Liver (tissue), 9 donors: ENCODE results near the gene UBE3D. TPM values are rescaled to one million over a fixed set of nuclear protein-coding genes. Genes with fewer than 3 reads are reported as not detected.

Experiments
- DNase-seq: peaks from one replicate; pipeline ENCODE4 v3.0.0-alpha.2; 2017; ENCODE audit warnings: low spot score
- H3K27ac ChIP-seq, 2 donors: one replicate each; pipeline ENCODE4 v1.7.0; 2013; ENCODE audit warnings: inconsistent platforms in 2 of 2, low read length in 2 of 2, control low read depth in 1 of 2, low read depth in 1 of 2, mild to moderate bottlenecking in 1 of 2
- H3K27me3 ChIP-seq, 4 donors: one replicate each; pipeline versions ENCODE4 v1.6.1 to v1.7.0; 2013; ENCODE audit warnings: low read length in 3 of 4, inconsistent platforms in 1 of 4, mild to moderate bottlenecking in 1 of 4, moderate library complexity in 1 of 4; ENCODE audit not compliant: control insufficient read depth in 4 of 4, insufficient read depth in 4 of 4
- H3K36me3 ChIP-seq, 4 donors: one replicate each; pipeline versions ENCODE4 v1.6.1 to v1.7.0; 2013; ENCODE audit warnings: low read length in 3 of 4, mild to moderate bottlenecking in 3 of 4, low read depth in 1 of 4, moderate library complexity in 1 of 4; ENCODE audit not compliant: control insufficient read depth in 4 of 4, insufficient read depth in 3 of 4
- H3K4me1 ChIP-seq, 4 donors: one replicate each; pipeline versions ENCODE4 v1.6.1 to v1.7.0; 2013; ENCODE audit warnings: low read length in 3 of 4, mild to moderate bottlenecking in 3 of 4, moderate library complexity in 1 of 4; ENCODE audit not compliant: control insufficient read depth in 4 of 4, insufficient read depth in 4 of 4
- H3K4me3 ChIP-seq, 3 donors: one replicate each; pipeline versions ENCODE4 v1.6.1 to v1.7.0; 2013; ENCODE audit warnings: low read length in 3 of 3, control low read depth in 1 of 3, low read depth in 1 of 3, mild to moderate bottlenecking in 1 of 3
- H3K9ac ChIP-seq, 2 donors: one replicate each; pipeline ENCODE4 v1.7.0; 2013; ENCODE audit warnings: low read length in 2 of 2, mild to moderate bottlenecking in 2 of 2, moderate library complexity in 2 of 2, control low read depth in 1 of 2, low read depth in 1 of 2
- H3K9me3 ChIP-seq, 4 donors: one replicate each; pipeline versions ENCODE4 v1.6.1 to v1.7.0; 2013; ENCODE audit warnings: low read length in 3 of 4; ENCODE audit not compliant: control insufficient read depth in 4 of 4
- EGR1 ChIP-seq, 2 donors: IDR thresholded peaks; 2 replicates each; pipeline ENCODE4 v1.6.1; 2016 to 2018; ENCODE audit warnings: antibody characterized with exemption in 2 of 2, low read depth in 2 of 2
- FOXA2 ChIP-seq: IDR thresholded peaks from 2 replicates; pipeline ENCODE4 v1.6.1; 2016; ENCODE audit warnings: antibody characterized with exemption
- GABPA ChIP-seq, 2 donors: IDR thresholded peaks in 1 of 2; conservative IDR thresholded peaks in 1 of 2; 2 replicates each; pipeline ENCODE4 v1.6.1; 2016; ENCODE audit warnings: antibody characterized with exemption in 2 of 2, mild to moderate bottlenecking in 1 of 2, moderate library complexity in 1 of 2
- HNF4A ChIP-seq, 2 donors: conservative IDR thresholded peaks; 2 replicates each; pipeline ENCODE4 v1.6.1; 2016; ENCODE audit warnings: antibody characterized with exemption in 2 of 2, mild to moderate bottlenecking in 2 of 2
- HNF4G ChIP-seq: IDR thresholded peaks from 2 replicates; pipeline ENCODE4 v1.6.1; 2016; ENCODE audit warnings: antibody characterized with exemption
- JUND ChIP-seq, 2 donors: IDR thresholded peaks; 2 replicates each; pipeline ENCODE4 v1.6.1; 2016; ENCODE audit warnings: antibody characterized with exemption in 2 of 2
- MAX ChIP-seq: IDR thresholded peaks from 2 replicates; pipeline ENCODE4 v1.6.1; 2016; ENCODE audit warnings: antibody characterized with exemption
- NR2F2 ChIP-seq: IDR thresholded peaks from 2 replicates; pipeline ENCODE4 v1.6.1; 2016; ENCODE audit warnings: antibody characterized with exemption
- RAD21 ChIP-seq, 2 donors: IDR thresholded peaks; 2 replicates each; pipeline ENCODE4 v1.6.1; 2016; ENCODE audit warnings: antibody characterized with exemption in 2 of 2, mild to moderate bottlenecking in 2 of 2
- RXRA ChIP-seq, 2 donors: IDR thresholded peaks; 2 replicates each; pipeline ENCODE4 v1.6.1; 2017 to 2018; ENCODE audit warnings: antibody characterized with exemption in 2 of 2, mild to moderate bottlenecking in 1 of 2
- SP1 ChIP-seq: IDR thresholded peaks from 2 replicates; pipeline ENCODE4 v1.6.1; 2018; ENCODE audit warnings: antibody characterized with exemption, mild to moderate bottlenecking
- TAF1 ChIP-seq: conservative IDR thresholded peaks from 2 replicates; pipeline ENCODE4 v1.6.1; 2016; ENCODE audit warnings: antibody characterized with exemption, mild to moderate bottlenecking
- YY1 ChIP-seq: IDR thresholded peaks from 2 replicates; pipeline ENCODE4 v1.6.1; 2016; ENCODE audit warnings: antibody characterized with exemption, mild to moderate bottlenecking
- ZBTB33 ChIP-seq: IDR thresholded peaks from 2 replicates; pipeline ENCODE4 v1.6.1; 2016; ENCODE audit warnings: antibody characterized with exemption
- WGBS: extraction: QIAGEN DNeasy Blood & Tissue Kit; methylation state at CpG from one replicate; pipeline ENCODE4 v1.1.7; 2013; 5-methylcytosine and 5-hydroxymethylcytosine counted together
- polyA plus RNA-seq, 2 donors: library from polyadenylated mRNA; stranded (reverse) in 1 of 2; unstranded in 1 of 2; fragments of 200-250 nt in 1 of 2; fragments of >200 nt in 1 of 2; fragmentation: Nextera tagmentation in 1 of 2; extraction: Ambion mirVana in 1 of 2; gene quantifications; one replicate each; pipeline versions ENCODE4 v1.2.1 to v1.2.3, GENCODE V29; 2013 to 2015
- total RNA-seq, 2 donors: library from RNA; depleted of rRNA; stranded (reverse); fragments of >200 nt; gene quantifications; one replicate each; pipeline ENCODE4 v1.2.3, GENCODE V29; 2014
- TF ChIP-seq, protein P1 (sequence below): IDR thresholded peaks from 2 replicates; pipeline ENCODE4 v1.6.1; 2016; ENCODE audit warnings: antibody characterized with exemption, mild to moderate bottlenecking
- donor health status: healthy.
- donor health status: healthy.
- donor health status: healthy.
- donor health status: healthy.
- donor health status: healthy.

The UBE3D gene
- total and polyA plus RNA-seq, 4 donors = 0.78 to 6.4 (median 1.9) TPM

DNA sequence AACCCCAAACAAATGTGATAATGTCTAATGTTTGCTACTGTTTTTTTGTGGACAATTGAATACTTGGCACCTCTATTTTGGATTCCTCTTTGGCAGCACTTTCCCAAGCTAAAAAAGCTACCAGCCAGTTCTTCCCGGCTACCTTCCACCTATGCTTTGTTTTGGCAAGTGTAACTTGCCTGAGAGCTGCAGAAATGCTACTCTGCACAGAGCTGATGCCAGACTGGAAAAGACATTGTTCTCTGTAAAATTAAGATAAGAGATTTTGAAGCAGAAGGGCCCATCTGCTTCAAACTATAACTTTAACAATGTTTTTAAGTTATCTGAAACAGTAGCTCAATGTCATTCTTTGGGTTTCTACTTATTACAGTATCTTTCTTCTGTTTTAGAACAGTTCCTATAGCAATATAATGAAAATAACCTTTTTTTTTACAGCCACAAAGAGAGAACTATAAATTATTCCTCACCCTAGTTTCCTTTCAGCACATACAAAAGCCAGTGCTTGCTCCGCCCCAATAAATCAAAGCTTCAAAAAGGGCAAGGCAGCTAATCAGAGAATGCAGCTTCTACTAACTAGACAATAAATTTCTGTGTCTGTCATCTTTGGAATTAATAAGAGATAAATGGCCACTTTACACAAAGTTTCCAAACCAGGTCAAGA is 183.1 kb downstream of the UBE3D start:
- Histone ChIP-seq H3K27ac (no peak overlapping the region), H3K36me3 (no peaks in the 10 kb centered on the region), H3K9ac (no peak overlapping the region), H3K9me3 (no peaks in the 10 kb centered on the region), H3K27me3 (no peaks in the 10 kb centered on the region), H3K4me1 (no peaks in the 10 kb centered on the region), H3K4me3 (no peak overlapping the region)
- TF ChIP-seq EGR1 (IDR thresholded peaks at IDR 0.05; ENCODE audit: low read depth in 2 of 2) (no peak), TAF1 (no peak), GABPA (IDR thresholded peaks at IDR 0.05 in 1 of 2, conservative IDR thresholded peaks at IDR 0.05 in 1 of 2) (no peak)
- no peak for DNase-seq
- WGBS = 65% methylated on average over 2 of the region's 2 CpGs

DNA sequence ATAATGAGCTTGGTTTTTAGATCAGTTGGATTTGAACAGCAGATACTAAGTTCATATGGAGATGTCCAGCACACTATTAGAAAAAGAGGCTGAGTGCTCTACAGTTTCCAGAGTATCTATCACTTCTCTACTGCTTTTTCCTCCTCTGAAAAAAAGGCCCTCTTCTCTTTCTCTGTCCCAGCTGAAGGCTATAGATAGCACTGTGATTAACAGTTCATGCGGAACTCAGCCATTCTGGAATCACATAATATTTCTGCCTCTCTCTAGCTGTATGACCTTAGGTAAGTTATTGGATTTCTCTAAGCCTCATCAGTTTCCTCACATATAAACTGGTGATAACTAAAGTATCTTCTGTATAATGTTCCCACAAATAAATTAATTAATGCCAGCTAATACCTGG is 184.1 kb downstream of the UBE3D start:
- Histone ChIP-seq H3K27ac (no peak overlapping the region), H3K4me3 (no peak overlapping the region), H3K9ac (no peak overlapping the region), H3K9me3 (no peaks in the 10 kb centered on the region), H3K4me1 (no peaks in the 10 kb centered on the region), H3K36me3 (no peaks in the 10 kb centered on the region), H3K27me3 (no peaks in the 10 kb centered on the region)
- no peak for TF ChIP-seq YY1
- no peak for TF ChIP-seq TAF1
- no peak for TF ChIP-seq NR2F2
- TF ChIP-seq, protein P1, sequence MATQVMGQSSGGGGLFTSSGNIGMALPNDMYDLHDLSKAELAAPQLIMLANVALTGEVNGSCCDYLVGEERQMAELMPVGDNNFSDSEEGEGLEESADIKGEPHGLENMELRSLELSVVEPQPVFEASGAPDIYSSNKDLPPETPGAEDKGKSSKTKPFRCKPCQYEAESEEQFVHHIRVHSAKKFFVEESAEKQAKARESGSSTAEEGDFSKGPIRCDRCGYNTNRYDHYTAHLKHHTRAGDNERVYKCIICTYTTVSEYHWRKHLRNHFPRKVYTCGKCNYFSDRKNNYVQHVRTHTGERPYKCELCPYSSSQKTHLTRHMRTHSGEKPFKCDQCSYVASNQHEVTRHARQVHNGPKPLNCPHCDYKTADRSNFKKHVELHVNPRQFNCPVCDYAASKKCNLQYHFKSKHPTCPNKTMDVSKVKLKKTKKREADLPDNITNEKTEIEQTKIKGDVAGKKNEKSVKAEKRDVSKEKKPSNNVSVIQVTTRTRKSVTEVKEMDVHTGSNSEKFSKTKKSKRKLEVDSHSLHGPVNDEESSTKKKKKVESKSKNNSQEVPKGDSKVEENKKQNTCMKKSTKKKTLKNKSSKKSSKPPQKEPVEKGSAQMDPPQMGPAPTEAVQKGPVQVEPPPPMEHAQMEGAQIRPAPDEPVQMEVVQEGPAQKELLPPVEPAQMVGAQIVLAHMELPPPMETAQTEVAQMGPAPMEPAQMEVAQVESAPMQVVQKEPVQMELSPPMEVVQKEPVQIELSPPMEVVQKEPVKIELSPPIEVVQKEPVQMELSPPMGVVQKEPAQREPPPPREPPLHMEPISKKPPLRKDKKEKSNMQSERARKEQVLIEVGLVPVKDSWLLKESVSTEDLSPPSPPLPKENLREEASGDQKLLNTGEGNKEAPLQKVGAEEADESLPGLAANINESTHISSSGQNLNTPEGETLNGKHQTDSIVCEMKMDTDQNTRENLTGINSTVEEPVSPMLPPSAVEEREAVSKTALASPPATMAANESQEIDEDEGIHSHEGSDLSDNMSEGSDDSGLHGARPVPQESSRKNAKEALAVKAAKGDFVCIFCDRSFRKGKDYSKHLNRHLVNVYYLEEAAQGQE = no peak
- TF ChIP-seq HNF4G = no peak
- no peak for TF ChIP-seq ZBTB33
- no peak for TF ChIP-seq JUND (IDR thresholded peaks at IDR 0.05)
- no peak for TF ChIP-seq FOXA2
- no peak for TF ChIP-seq SP1
- TF ChIP-seq GABPA (IDR thresholded peaks at IDR 0.05 in 1 of 2, conservative IDR thresholded peaks at IDR 0.05 in 1 of 2) = no peak
- no peak for TF ChIP-seq HNF4A (conservative IDR thresholded peaks at IDR 0.05)
- TF ChIP-seq RXRA (IDR thresholded peaks at IDR 0.05) = no peak
- no peak for TF ChIP-seq MAX
- TF ChIP-seq RAD21 (IDR thresholded peaks at IDR 0.05) = no peak
- 93% methylated on average over 1 of the region's 1 CpG for WGBS
- no peak for DNase-seq
